GM19238 (cell line): ENCODE measurements around the gene CERS6.
"Not testable (repeated sequence)": the region's sequence is repeated elsewhere in the genome, so short reads cannot be mapped to it uniquely, and the experiment has no call there.

Experiments used
- DNase-seq: peaks from one replicate; pipeline ENCODE4 v3.0.0; 2011; ENCODE audit warnings: low spot score; ENCODE audit not compliant: insufficient read length

The CERS6 gene

DNA sequence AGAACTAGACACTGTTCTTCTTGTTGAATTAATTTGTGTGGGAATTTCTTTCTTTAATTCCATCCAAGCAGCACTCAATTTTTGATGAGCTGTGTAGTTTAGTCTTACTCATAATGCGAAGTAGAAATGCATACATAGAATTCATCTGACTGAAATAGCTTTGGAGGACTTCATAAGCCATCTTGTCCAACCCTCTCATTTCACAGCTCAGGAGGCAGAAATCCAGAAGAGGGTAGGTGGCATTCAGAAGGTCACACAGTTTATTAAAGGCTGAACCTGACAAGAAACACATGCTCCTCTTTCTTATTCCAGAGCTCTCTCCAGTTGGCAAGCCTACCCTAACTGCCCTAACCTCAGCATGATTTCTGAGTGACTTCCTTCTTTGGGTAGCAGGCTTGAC lies 177.1 kb downstream of the CERS6 start:
- DNase-seq = no peak

DNA sequence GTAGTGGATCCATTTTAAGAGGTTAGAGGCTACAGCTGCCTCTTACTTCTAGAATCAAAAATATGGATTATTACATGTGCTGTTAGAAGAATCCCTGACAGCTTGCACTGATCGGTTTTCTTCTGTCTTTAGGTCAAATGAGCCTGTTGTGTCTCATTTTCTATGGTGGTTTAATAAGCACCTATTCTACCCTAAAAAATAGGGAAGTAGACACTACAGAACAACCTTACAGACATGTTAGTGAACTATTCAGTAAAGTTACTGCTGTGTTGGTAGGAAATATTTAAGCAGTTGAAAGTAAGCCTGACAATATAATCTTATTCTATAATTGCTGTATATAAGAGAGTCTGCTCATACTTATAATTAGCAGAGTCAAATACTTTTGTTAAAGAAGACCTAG lies 177.8 kb downstream of the CERS6 start:
- no peak for DNase-seq

DNA sequence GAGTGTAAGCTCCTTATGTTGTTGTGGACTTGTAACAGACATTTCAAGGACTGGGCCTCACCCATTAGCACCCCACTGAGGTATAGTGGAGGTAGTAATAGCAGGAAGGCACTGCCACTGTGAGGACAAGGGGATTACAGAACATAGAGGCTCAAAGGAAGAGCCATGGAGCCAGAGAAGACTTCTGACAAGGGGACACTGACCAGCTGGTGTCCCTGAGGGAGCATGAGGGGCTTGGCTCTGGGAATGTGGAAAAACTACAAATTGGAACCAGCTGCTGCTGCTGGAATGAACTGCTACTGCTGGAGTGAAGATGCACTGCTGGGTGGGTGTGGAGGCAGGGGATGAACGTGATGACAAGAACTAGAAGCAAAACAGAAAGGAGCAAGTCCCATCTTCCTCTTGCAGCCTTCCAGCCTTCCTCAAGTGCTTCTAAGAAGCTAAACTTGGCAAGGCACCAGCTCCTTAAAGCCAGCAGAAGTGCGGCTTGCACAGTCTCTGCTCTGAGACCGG lies 179.0 kb downstream of the CERS6 start:
- DNase-seq = no peak

DNA sequence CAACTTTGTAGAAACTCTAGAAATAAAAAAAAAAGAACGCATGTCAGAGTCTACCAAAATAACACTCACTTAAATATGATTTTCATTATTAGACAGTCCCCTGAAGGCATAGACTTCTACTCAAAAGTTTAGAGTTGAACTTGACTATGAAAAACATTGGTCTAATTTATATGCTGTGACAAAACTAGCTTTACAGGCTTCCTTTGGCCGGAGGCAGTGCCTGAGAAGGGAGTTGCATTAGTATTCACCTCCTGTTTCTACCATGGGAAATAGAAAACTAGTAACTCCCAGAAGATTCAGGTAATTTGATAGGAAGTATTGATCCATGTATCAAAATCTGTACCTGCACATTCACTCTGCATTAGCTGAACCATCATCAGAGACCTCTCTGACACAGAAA lies 182.9 kb downstream of the CERS6 start:
- no peak for DNase-seq

DNA sequence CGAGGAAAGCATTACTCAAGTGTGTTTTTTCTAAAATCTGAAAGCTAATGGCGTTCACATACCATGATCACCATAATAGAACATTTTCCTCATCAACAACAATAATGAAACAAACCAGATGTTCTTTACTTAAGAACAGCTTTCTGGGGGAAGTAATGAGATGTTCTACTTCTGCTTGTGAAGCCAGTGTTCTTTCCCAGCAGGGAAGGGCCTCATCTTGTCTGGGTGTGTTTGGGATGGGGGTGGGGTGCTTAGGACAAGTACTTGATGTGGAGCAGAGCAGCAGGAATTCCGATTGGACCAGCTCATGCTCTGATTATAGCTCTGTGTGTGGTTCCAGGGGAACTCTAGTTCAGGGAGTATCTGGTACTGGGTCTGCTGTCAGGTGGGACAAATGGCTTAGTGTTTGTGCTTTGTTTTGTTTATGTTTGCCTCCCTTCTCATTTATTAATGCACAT lies 183.4 kb downstream of the CERS6 start:
- no peak for DNase-seq

DNA sequence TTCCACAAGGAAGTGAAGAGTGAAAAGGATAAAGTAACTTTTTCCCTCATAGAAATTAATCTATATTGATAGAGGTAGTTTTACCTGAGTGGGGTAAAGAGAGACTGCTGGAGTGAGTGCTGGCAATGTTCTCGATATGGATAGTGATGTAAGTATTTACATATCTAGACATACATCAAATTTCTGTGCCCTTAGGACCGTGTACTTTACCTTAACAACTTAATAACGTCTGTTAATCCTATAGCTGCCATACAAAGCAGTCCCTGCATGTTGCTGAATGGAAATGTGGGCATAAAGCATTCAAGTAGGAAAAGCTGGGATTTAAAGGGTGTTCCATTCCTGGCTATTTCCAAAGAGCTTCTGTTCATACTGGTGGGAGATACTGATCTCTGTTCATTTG lies 184.0 kb downstream of the CERS6 start:
- no peak for DNase-seq

DNA sequence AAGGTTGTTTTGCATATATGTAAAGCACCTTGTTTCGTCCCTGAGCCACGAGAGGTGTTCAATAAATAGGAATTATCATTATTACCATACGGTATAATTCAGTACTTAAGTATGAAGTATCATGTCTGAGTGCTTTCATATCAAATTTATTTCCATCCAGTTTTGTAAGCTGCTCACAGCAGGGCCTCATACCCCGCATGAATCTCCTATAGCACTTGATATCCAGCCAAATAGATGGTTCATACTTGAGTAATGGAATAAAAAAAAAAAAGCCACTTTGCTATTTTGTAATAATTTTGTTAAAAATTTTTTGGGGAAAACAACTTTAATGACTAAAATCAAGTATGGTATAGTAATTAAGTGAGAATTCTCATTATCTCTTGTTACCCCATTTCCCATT lies 185.6 kb downstream of the CERS6 start:
- no peak for DNase-seq

DNA sequence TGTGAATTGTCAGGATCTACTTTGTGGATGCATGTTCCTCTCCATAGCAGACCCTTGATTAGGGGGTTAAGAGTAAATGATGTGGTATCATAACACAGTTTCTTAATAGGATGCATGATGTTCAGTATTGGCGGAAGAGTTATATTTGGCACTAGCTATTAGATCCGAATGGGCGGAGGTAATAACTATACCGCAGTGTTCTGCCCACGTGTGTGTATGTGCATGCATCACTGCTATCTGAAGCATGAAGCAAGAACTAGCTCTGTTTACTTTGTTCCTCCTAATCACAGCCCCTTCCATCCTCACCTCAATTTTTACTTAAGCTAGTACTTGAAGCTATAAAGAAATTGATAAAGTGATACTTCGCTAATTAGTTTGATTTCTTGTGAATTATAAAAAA lies 186.8 kb downstream of the CERS6 start:
- no peak for DNase-seq

DNA sequence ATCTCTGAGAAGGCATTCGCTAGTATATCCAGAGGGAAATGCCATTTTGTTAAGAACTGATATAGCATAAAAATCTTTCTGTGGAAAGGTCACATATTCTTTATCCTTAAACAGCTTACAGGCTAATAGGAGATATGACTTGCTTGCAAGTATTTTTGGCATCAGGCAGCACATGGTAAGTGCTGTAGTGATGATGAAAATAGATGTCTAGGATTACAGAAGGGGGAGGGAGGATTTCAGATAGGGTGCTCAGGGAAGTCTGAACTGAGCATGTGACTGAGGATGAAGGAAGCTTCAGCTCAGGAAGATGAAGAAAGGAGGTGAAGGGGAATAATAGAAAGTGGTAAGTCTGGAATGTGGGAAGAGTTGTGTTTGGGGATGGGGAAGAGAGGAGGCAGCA lies 187.9 kb downstream of the CERS6 start:
- DNase-seq = no peak

DNA sequence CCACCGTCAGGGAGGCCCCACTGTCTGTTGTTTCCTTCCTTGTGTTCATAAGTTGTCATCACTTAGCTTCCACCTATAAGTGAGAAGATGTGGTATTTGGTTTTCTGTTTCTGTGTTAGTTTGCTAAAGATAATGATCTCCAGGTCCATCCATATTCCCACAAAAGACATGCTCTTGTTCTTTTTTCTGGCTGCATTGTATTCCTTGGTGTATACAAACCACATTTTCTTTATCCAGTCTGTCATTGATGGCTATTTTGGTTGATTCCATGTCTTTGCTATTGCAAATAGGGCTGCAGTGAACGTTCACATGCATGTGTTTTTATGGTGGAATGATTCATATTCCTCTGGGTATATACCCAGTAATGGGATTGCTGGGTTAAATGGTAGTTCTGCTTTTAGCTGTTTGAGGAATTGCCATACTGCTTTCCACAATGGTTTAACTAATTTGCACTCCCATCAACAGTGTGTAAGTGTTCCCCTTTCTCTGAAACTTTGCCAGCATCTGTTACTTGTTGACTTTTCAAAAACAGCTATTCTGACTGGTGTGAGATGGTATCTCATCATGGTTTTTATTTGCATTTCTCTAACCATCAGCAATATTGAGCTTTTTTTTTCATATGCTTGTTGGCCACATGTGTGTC lies 189.7 kb downstream of the CERS6 start:
- DNase-seq = no peak

DNA sequence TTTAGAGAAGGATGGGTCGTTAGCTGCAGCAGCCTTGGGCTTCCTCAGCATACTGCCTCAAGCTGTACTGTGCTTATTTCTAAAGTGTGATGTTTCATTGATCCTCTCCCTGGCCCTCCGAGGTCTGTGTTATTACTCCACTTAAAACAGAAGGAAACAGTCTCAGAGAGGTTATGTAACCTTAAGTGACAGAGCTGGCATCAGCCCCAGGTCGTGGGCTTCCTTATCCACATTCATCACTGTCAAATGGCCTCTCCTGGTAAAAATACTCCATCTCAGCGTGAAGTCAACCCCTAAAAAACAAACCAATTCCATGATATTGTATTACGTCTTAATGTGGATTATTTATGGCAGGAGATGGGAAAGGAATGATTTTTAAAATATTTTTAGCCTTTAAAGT lies 193.0 kb downstream of the CERS6 start:
- no peak for DNase-seq

DNA sequence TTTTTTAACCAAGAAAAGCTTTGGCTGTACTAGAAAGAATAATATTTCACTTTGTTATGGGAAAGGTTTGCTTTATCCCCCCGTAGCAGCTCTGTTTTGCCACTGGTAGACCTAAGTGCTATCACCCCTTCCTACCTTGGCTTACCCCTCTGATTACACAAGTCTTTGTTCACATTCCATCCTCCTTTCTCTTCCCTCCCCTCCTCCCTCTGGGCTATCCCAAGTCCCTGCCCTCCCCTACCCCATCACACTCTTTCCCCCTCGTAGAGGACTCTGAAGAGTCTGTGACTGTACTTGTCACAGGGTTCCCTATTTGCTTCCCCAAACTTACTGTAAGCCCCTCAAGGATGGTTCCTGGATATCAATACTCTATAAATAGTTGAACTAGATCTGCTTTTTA lies 193.5 kb downstream of the CERS6 start:
- DNase-seq = no peak

DNA sequence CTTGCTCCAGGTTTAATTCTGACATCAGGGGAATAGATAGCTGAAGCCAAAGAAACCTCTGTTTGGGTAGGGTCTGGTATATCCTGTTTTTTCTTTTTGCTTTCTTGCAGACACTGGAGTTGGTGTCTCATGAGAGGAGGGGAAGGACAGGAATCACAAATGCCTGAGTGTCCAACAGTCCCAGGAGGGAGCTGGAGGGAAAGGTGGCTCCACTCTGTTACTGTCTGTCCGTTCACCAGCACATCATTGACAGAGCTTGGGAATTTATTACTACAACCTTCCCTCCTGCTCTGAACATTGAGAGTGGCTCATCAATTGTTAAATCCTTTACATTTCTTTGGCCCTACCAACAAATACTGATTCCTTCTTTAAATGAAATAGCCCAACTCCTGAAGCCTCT lies 194.1 kb downstream of the CERS6 start:
- no peak for DNase-seq

DNA sequence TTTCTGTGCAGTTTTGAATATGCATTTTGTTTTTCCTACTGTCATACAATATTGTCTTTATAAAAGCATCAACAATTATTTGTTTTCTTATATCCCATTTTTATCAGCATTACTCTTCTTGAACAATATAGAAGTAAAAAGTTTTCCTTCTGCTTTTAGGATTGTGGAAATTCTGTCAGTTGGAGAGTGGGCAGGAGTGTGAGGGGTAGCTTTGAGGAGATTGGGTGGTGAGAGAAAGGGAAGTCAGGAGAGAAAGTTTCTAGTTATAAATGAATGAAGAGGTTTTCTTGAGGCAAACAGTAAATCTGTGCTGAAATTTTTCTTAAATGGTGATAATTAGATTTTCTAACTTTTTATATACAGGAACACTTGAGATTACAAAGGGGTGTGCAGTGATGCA lies 194.7 kb downstream of the CERS6 start:
- DNase-seq = no peak

DNA sequence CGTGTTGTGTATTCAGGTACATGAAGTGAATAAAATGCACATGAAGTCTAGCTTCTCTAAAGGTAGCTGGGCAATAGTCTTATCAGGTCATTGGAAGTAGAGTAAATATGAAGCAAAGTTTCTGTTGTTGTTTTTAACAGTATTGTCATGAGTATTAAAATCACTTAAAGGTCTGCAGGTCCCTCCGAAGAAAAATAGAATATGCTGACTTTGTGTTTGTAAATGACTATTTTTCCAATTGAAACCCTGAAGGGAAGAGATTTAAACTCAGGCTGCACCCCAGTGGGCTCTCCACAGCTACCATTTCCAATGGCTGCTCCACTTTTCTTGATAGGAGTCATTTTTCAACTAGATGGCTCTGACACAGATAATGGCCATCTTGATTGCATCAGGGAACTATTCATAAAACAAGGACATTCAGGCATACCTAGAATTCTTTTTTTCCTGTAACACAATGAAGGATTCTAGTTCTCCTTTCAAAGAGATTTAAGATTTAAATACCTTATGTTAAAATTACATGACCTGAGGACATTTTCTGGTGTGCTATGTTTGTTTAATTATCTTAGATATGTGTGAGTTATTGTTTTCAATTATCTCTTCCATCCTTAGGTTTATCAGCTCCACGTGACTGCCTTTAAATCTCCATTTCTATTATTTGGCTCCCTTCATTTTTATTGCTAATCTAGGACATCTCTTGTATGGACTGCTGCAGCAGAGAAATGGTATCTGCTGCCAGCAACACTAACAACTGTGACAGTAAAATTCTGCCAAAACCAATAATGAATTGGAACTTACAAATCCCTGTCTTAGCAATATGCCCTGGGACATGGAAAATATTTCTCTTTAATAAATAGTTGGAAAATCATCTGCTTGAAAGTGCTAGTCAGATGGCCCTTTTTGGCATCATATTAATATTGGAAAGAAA lies 197.2 kb downstream of the CERS6 start:
- no peak for DNase-seq

DNA sequence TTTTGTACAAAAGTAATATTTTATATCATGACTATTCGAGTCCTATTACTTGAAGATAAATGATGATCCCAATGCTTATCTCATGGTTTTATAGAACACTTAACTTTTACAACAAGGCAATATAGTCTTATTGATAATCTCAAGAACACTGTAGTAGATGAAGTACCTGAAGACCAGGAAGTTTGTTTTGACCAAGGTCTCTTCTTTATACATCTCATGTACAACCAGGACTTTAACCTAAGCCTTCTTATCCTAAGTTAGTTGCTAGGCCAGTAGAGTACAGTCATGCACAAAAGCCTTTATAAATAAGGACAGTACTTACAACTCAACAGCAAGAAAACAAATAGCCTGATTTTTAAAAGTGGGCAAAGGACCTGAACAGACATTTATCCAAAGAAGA lies 198.6 kb downstream of the CERS6 start:
- DNase-seq = no peak

DNA sequence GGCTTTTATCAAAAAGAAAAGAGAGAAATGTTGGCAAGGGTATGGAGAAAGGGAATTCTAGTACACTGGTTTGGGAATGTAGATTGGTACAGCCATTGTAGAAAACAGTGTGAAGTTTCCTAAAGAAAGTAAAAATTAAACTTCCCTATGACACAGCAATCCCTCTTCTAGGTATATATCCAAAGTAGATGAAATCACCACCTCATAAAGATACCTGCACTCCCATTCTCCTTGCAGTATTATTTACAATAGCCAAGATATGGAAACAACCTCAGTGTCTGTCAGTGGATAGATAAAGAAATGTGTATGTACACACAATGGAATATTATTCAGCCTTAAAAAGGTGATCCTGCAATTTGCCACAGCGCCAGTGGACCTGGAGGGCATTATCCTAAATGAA lies 199.1 kb downstream of the CERS6 start:
- DNase-seq = no peak

DNA sequence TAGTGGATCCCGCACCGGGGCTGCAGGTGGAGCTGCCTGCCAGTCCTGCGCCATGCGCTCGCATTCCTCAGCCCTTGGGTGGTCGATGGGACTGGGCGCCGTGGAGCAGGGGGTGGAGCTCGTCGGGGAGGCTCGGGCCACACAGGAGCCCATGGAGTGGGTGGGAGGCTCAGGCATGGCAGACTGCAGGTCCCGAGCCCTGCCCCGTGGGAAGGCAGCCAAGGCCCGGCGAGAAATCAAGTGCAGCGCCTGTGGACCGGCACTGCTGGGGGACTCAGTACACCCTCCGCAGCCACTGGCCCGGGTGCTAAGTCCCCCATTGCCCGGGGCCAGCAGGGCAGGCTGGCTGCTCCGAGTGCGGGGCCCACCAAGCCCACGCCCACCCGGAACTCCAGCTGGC lies 201.3 kb downstream of the CERS6 start:
- not testable (repeated sequence) for DNase-seq

DNA sequence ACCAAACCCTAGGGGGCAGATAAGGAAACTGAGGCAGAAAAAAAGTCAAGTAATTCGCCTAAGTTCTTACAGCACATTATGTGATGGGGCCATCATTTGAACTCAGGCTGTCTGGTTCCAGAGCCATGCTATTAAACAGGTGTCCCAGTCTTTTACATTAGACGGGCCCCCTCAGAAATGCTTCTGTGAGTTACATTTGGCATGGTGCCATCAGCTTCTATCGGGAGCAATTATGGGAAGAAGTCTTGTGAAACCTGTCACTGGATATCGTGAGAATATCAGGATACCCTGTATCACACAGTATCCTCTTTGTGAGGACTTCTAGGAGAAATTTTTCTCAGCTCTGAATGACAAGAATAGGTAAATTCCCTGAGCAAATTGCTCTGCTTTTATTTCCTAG lies 202.6 kb downstream of the CERS6 start:
- DNase-seq = no peak

DNA sequence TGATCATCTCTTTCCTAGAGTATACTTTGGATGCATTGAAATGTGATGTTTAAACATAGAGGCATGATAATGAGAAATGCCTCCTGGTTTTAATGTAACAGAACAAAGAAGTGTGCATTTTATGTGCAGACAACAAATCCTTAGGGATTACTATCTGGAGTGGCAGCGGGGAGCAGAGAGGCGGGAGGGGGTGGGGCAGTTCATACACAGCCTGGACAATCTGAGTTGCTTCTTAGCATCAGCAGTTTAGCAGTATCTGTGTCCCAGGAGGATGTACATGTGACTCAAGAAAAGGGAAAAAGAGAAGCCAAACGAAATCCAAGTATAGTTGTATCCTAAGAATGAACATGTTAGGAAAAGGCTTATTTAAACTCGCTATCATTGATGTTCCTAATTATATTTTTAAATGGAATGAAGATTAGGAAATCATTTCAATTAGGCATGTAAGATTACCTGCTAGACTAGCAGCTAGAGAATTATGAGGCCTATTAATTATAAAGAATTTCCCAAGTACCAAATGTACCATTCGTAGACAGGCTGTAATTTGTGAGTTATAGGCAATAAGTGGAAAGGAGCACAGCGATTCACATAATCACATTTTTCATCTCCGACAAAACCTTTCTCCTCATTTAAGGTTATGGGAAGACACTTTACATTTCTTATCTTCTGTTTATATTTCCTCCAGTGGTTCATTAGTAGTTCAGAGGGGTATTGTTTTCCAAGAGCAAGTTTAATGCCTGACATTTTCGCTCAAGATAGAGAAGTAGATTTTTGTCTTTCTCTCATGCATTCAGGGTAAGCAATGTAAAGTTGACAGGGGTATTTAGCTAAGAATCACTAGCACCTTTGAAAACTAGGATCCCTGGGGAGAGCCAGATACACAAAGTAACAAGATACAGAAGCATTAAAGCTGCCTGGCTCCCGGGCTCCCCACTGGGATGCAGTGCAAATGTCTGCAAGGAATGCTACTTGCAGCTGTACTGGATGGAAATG lies 205.1 kb downstream of the CERS6 start:
- DNase-seq = no peak

DNA sequence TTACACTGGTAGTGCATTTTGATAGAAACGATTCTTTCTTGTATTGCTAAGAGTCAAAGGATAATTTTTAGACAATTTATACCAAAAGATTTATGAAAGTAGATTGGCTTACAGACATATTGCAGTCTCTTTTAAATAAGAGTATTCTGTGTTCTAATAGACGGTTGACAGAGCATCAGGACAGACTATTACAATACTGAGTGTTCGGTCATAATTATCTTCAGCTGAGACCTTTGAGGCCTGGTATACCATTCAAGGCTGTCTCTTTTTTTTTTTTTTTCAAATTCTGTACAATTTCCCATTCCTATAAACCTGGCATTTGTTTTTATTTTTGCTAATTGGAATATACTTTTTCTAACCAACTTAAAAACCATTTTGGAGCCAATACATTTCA lies 205.8 kb downstream of the CERS6 start:
- DNase-seq = no peak
